HG02938 (cell line): ENCODE data around the gene MAP2K5.

ENCODE experiments used
- ATAC-seq: cut with Tn5 transposase; IDR thresholded peaks from one replicate; pipeline ENCODE4 v1.9.1; 2021; ENCODE audit warnings: mild to moderate bottlenecking, moderate library complexity; ENCODE audit not compliant: unreplicated experiment

The MAP2K5 gene

DNA sequence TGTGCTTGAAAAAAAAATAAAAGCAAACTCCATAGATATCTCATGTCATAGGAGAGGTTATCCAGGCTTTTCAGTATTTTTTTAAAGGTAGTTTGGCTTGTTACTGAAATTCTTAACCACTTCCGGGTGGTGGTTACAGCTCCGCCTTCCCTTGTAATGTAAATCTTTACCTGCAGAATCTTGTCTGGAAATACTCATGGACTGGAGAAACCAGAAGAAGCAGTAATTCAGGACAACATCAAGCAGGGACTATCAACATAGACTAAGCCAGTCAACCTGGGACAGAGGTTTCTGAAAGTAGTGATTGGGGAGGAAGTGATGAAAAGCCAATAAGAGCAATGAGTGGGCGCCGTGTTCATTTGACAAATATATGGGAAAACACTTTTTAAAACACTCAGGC, 203.9 kb downstream of the MAP2K5 start:
- ATAC-seq = no peak

- no peak for ATAC-seq
These were observed 205.4 kb downstream of the MAP2K5 start for GRCh38 chr15:67747921-67748320.

GRCh38 chr15:67750371-67750770, 207.9 kb downstream of the MAP2K5 start:
- no peak for ATAC-seq

GRCh38 chr15:67753891-67754290, 211.4 kb downstream of the MAP2K5 start:
- ATAC-seq = no peak

DNA sequence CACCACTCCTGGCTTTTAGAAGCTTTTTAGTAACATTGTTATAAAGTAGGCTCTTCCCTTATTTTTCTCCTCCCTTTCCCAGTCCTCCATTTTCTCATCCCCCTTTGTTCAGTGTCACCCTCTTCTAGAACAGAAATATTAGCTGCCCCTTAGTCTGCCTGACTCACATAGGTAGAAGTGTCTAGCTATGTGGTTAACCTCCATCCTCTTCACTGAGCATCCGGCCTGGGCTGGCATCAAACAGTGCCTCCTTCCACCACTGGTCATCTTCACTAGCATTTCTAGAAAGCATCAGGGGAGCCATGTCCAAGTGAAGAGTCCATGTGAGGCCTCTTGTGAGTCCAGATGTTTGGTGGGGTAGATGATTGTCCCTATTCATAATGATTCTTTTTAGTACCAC, 212.8 kb downstream of the MAP2K5 start:
- ATAC-seq = no peak

- no peak for ATAC-seq
These were observed 213.4 kb downstream of the MAP2K5 start for GRCh38 chr15:67755936-67756335.

GRCh38 chr15:67758619-67759300, 216.3 kb downstream of the MAP2K5 start:
- no peak for ATAC-seq

GRCh38 chr15:67760901-67761300, 218.4 kb downstream of the MAP2K5 start:
- no peak for ATAC-seq

DNA sequence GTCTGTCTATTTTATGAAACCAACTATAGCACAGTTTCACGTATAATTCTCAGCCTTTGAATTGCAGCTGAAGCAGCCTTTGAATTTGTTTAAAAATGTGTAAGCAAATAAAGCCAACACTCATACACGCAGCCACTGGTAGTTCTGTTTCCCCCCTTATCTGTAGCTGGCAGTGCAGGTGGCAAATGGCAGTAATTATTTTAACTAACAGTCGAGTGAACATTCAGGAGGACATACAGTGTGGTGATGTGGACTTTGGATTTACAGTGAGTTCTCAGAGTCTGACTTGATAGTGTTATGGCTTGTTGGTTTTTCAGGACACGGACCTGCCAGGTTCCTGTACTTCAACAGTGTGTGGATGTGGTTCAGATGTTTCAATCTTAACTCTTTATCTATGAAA, 218.8 kb downstream of the MAP2K5 start:
- no peak for ATAC-seq

GRCh38 chr15:67762610-67763368, 220.3 kb downstream of the MAP2K5 start:
- ATAC-seq = peak; percentile 80

GRCh38 chr15:67765701-67766100, 223.2 kb downstream of the MAP2K5 start:
- ATAC-seq = no peak

DNA sequence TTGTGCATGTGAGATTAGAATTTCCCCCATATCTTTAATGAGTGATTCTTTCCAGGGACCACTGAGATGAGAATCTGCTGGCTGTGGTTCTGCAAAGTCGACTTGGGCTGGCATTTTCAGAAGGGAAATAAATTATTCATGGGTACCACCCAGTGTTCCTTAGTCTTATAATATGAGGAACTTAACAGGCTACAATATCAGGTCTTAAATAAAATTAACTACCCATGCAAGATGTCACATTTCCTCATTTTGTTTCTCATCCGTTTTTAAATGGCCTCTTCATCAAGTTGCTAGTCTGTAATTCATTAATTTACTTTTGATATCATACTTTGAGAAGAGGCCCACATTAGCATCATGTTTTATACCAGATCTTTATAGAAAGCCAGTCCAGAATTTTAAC, 224.5 kb downstream of the MAP2K5 start:
- ATAC-seq = no peak

DNA sequence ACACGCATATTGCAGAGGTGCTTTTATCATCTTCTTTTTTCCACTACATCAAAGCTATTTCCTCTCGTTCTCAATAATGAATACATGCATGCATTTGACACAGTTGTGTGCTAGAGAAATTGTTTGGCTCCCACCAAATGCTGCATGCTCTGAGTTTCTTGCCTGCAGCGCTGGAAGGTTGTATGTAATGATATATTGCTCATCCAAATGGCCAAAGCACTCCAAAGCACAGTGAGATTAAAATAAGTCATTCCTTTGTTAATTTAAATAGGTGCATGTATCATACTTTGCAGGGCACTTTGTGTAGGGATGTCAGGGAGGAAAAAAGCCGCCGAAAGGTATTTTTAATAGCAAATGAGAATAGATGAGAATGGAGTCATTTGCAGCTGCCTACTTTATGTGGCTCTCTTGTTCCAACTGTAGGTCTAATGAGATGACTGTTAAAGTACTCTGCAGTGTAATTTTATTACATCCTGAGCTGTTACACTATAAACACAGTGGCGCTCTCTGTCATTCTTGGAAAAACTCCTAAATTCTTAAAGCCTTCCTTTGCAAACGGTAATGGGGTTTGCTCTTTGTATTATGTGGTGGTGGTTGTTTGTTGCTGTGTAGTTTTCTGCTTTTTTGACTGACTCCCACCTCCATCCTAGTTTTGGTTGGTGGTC, 225.9 kb downstream of the MAP2K5 start:
- no peak for ATAC-seq

DNA sequence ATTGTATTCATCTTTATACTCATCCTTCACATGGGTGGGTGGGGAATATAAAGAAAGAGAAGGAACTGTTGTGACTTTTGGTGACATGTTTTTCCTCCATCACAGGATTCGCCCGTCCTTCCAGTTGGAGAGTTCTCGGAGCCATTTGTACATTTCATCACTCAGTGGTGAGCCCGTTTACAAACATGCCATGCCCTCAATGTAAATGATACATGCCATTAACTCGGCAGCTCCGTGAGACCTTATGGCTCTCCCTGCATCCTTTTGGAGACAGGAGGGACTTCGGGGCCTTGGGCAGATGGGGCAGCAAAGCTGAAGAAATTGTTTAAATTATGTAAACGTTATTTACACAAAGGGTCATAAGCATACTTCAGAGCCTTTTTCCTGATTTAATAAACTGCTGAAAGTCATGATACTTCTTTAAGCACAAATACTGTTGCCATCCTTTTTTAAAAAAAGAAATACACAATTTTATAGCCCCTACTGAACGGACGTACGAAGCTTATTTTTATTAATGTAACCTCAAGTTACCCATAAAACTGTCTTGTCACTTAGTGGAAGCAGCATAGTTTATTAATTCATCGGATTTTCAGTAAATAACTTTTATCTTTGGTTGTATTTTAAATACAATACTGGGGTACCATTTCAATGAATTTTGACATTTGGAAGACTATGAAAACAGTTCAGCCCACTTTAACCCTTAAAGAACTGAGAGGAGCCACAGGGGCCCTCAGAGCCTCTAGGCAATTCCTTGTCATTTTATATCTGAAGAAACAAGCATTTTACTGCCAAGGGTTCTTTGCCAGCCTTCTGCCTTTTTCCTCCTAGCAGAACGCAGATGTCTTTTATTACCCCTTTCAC, 227.2 kb downstream of the MAP2K5 start:
- no peak for ATAC-seq

DNA sequence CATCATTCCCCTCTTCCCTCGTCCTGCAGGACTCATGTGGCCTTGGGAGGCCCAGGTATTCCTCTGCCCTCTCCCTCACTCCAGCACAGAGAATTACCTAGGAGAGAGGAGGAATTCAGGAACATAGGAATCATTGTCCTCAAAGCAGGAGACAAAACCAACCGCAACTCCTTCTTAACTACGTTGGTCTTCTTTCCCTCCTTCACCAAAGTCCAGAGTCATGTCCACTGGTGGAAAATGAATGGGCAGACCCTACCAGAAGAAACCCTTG, 227.8 kb downstream of the MAP2K5 start:
- no peak for ATAC-seq

DNA sequence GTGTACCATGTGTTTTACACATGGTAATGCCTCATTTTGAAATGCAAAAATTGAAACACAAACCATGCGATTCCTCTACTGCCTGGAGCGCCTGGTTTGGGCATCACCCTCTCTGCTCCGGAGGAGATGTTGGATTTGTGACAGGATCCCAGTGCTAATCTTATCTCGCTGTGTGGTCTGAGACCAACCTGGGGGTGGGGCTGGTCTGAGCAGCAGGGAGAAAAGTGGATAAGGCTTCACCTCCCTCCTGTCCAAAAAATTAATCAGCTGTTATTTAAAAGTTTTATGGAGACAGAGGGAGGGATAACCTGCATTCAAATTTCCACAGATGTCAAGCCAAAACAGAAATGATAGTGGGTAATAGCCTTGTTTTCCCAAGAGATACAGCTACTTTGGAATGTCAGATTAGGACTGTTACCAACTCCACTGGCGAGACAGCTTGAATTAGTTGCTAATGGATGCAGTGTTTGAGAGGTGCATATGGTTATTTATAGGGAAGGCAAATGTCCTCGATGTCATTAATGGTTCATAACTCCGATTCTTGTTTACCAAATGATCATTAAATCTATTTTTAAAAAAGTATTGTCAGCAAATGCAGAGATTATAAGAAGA, 228.8 kb downstream of the MAP2K5 start:
- ATAC-seq = no peak

DNA sequence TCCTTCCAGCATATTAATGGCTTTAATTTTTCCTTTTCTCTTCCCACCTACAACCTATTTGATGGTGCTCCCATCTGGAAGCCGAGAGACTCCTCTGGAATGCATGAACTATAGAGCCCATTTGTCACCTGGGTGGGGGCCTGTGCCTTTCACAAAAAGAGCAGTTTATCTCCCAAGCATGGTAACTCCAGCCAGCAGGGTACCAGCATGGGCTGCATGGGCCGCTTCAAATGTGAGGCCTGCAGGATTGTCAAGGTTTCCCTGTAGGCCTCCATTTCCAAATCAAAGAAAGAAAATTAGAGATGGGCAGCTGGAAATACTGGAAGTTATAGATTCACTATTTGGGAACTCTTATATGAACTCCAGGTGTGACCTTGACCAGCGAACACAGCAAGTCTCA, 232.1 kb downstream of the MAP2K5 start:
- no peak for ATAC-seq

DNA sequence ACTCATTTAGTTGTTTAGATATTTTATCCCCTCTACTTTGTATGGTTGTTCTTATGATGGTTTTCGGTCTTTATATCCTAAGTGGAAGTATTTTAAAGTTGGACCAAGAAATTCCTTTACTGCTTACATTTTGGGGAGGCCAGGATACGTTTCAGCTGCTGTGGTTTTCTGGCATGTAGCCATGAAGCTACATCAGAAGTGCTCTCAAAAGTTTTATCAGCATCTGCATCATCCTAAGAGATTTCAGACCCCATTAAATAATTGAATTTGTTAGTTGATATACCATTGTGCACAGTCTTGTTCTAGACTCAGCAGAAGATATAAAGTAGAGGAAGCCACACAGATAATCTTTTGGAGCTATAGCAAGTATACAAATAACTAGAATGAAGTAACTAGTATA, 232.7 kb downstream of the MAP2K5 start:
- no peak for ATAC-seq

DNA sequence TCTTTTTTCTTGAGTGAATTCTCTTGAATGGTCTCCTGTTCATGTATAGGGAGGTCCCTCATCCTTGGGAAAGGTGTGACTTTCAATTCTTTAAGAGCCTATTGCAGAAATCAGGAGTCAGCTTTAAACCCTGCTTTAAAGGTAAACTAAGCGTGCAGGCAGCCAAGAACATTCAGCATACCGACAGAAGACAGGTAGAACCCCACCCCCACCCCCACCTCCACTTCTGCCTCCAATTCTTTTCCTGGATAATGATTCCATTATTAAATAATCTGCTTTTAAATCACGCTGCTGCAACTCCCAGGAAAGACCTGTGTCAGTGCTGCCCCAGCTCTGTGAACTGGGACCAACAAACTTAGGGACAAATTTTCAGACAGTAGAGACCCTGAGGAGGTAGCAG, 233.5 kb downstream of the MAP2K5 start:
- no peak for ATAC-seq

DNA sequence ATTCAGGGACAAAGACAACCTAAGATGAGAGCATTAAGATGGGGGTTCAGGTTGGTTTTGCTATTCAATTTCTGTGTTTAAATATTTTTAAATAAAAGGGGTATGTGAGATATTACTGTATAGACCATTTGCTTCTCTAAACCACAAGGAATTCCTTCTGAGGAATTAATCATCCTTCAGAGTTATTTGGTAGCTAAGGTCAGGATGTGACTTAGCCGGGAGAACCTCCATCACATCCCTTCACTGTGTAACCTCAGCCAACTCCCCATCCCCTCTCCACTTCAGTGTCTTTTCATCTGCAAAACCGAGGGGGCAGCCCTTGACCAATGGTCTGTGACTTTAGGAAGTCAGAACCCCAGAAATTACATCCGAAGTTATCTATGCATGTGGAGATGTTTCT, 234.1 kb downstream of the MAP2K5 start:
- no peak for ATAC-seq

DNA sequence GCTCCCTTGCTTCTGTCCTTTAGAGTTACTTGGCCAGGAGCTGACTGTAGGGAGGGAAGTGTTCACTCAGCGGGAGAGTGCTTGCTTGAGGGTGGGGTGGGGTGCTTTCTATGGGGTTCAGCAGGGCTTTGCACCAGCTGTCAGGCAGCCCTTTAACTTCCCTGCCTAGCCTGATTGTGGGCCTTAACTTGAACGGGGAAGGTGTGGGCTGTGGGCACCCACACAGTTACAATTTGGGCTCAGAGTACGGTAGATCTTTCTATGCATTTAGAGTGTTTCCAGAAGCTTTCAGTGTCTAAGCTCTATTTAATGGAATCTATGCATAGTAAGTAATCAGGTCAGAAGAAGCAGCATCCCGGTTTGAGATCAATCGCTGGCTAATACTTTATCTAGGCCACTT, 234.6 kb downstream of the MAP2K5 start:
- ATAC-seq = no peak
